Sciatic nerve (tissue), 2 donors: Measurements from ENCODE around the gene COQ3. TPM values are rescaled to one million over a fixed set of nuclear protein-coding genes. Genes with fewer than 3 reads are reported as not detected.
"Not testable (repeated sequence)": the region's sequence is repeated elsewhere in the genome, so short reads cannot be mapped to it uniquely, and the experiment has no call there.

Source experiments
- ATAC-seq: fragments of 200-7000 bp; cut with Tn5 transposase; one replicate; pipeline ENCODE4 v1.9.1; 2020; ENCODE audit warnings: mild to moderate bottlenecking, moderate library complexity
- DNase-seq: peaks from one replicate; pipeline ENCODE4 v3.0.0-alpha.2; 2020; ENCODE audit warnings: low spot score
- intact Hi-C: fragments of 100-400 bp; cut with DNase I; formaldehyde crosslinking; loops from one replicate; pipeline ENCODE4 v1.14.2; 2022
- total RNA-seq: library from RNA; stranded (reverse); fragmentation: NEBNext Ultra II Directional; extraction: Animal tissue kit (Norgen Biotek cat#: 25700); gene quantifications from one replicate; pipeline ENCODE4 v1.2.1, GENCODE V29; 2021
- donor health status: DM: no; HTN: no; CAD: no.
- donor health status: DM: no; HTN: no; CAD: no.

COQ3 gene
- total RNA-seq, 1 donor from 2014 or later = 5.3 TPM

GRCh38 chr6:99341862-99342455 is 52.0 kb downstream of the COQ3 start:
- no peak for ATAC-seq
- intact Hi-C loops = no loop called here
- no peak for DNase-seq

GRCh38 chr6:99338188-99338587 is 55.8 kb downstream of the COQ3 start:
- no peak for ATAC-seq
- intact Hi-C loops = no loop called here
- DNase-seq = no peak

GRCh38 chr6:99335298-99335697 is 58.7 kb downstream of the COQ3 start:
- ATAC-seq, DNase-seq, intact Hi-C loops: not testable (repeated sequence)

GRCh38 chr6:99334526-99335127 is 59.4 kb downstream of the COQ3 start:
- intact Hi-C loops = no loop called here
- no peak for ATAC-seq
- no peak for DNase-seq

- intact Hi-C loops = no loop called here
- DNase-seq (no peak), ATAC-seq (no peak)
Measured at GRCh38 chr6:99333068-99333467, 60.9 kb downstream of the COQ3 start.

GRCh38 chr6:99331531-99331930 is 62.5 kb downstream of the COQ3 start:
- no peak for DNase-seq
- ATAC-seq = no peak
- intact Hi-C loops = no loop called here

- peak; percentile 61 for DNase-seq
- ATAC-seq = peak; percentile 70
- intact Hi-C loops = no loop called here
Measured at GRCh38 chr6:99330159-99330558, 63.8 kb downstream of the COQ3 start.

GRCh38 chr6:99324996-99325395 is 69.0 kb downstream of the COQ3 start:
- DNase-seq (no peak), ATAC-seq (no peak)
- intact Hi-C loops = no loop called here

Other genes with a start within 250 kb of the COQ3 start
- gene FAXC, start 44.5 kb downstream of the COQ3 start, total RNA-seq = 0.49 TPM
- 199 TPM for gene PNISR, start 31.1 kb upstream of the COQ3 start, total RNA-seq
- gene USP45, start 121.2 kb upstream of the COQ3 start, total RNA-seq = 18.5 TPM
- 32.5 TPM for gene CCNC, start 174.5 kb upstream of the COQ3 start, total RNA-seq
- not detected for gene PRDM13, start 212.6 kb upstream of the COQ3 start, total RNA-seq